GM23338 (cell line): ENCODE results near the gene C3orf70. TPM values are rescaled to one million over a fixed set of nuclear protein-coding genes. Genes with fewer than 3 reads are reported as not detected.

Experiments used
- ATAC-seq: fragments of 200-7000 bp; cut with Tn5 transposase; 3 replicates; pipeline ENCODE4 v1.9.1; 2020
- DNase-seq: peaks from one replicate; pipeline ENCODE4 v3.0.0-alpha.2; 2015; ENCODE audit warnings: low spot score
- H2AFZ ChIP-seq: fragments of 200-600 bp; sonication (generic); 2 replicates; pipeline ENCODE4 v1.8.0; 2016; ENCODE audit warnings: antibody characterized with exemption, mild to moderate bottlenecking, moderate library complexity
- H3F3A ChIP-seq: fragments of 200-600 bp; sonication (generic); replicated peaks from 2 replicates; pipeline ENCODE4 v1.8.0; 2017; ENCODE audit warnings: antibody characterized with exemption, mixed run types, low read depth
- H3K27ac ChIP-seq: fragments of 200-600 bp; sonication (generic); 2 replicates; pipeline ENCODE4 v1.6.1; 2016; ENCODE audit warnings: low read depth
- H3K27me3 ChIP-seq: fragments of 200-600 bp; sonication (generic); 2 replicates; pipeline ENCODE4 v1.8.0; 2016; ENCODE audit warnings: mild to moderate bottlenecking, mixed run types, moderate library complexity; ENCODE audit not compliant: insufficient read depth
- H3K36me3 ChIP-seq: fragments of 200-600 bp; sonication (generic); 2 replicates; pipeline ENCODE4 v1.8.0; 2016; ENCODE audit warnings: mild to moderate bottlenecking; ENCODE audit not compliant: insufficient read depth
- H3K4me1 ChIP-seq: fragments of 200-600 bp; sonication (generic); 2 replicates; pipeline ENCODE4 v1.8.0; 2016; ENCODE audit warnings: mild to moderate bottlenecking, moderate library complexity; ENCODE audit not compliant: insufficient read depth
- H3K4me2 ChIP-seq: fragments of 200-600 bp; sonication (generic); 2 replicates; pipeline ENCODE4 v1.7.1; 2017; ENCODE audit warnings: mixed run types
- H3K4me3 ChIP-seq: fragments of 200-600 bp; sonication (generic); 2 replicates; pipeline ENCODE4 v1.6.1; 2016; ENCODE audit warnings: mixed run types
- H3K79me2 ChIP-seq: fragments of 200-600 bp; sonication (generic); replicated peaks from 2 replicates; pipeline ENCODE4 v1.8.0; 2017; ENCODE audit warnings: mild to moderate bottlenecking; ENCODE audit not compliant: insufficient read depth
- H3K9me2 ChIP-seq: fragments of 200-600 bp; sonication (generic); 2 replicates; pipeline ENCODE4 v1.8.0; 2017; ENCODE audit not compliant: insufficient read depth
- H4K20me1 ChIP-seq: fragments of 200-600 bp; sonication (generic); replicated peaks from 2 replicates; pipeline ENCODE4 v1.8.0; 2017; ENCODE audit warnings: mild to moderate bottlenecking; ENCODE audit not compliant: insufficient read depth
- H3K27ac Mint-ChIP-seq: 2 replicates; pipeline ENCODE4 v1.8.0; 2020; ENCODE audit warnings: inconsistent platforms, mild to moderate bottlenecking, moderate library complexity, mixed read lengths
- H3K27me3 Mint-ChIP-seq: 3 replicates; pipeline ENCODE4 v1.8.0; 2022; ENCODE audit warnings: low read depth, mild to moderate bottlenecking, moderate library complexity, mixed read lengths, inconsistent platforms; ENCODE audit not compliant: insufficient read depth, poor library complexity
- H3K36me3 Mint-ChIP-seq: 3 replicates; pipeline ENCODE4 v1.8.0; 2021; ENCODE audit warnings: low read depth, mild to moderate bottlenecking, inconsistent platforms, moderate library complexity, mixed read lengths
- H3K4me1 Mint-ChIP-seq: 3 replicates; pipeline ENCODE4 v1.8.0; 2020; ENCODE audit warnings: mild to moderate bottlenecking, inconsistent platforms, mixed read lengths
- H3K4me3 Mint-ChIP-seq: 3 replicates; pipeline ENCODE4 v1.8.0; 2021; ENCODE audit warnings: moderate library complexity, mild to moderate bottlenecking, inconsistent platforms, mixed read lengths
- H3K9me3 Mint-ChIP-seq: 3 replicates; pipeline ENCODE4 v1.8.0; 2020; ENCODE audit warnings: moderate library complexity, mild to moderate bottlenecking, inconsistent platforms, mixed read lengths
- CREB1 ChIP-seq: fragments of 250-450 bp; sonication (Bioruptor Pico); IDR thresholded peaks from 2 replicates; pipeline ENCODE4 v1.5.0; 2020; ENCODE audit warnings: low read depth, mild to moderate bottlenecking, moderate library complexity
- CTCF ChIP-seq, 2 experiments: fragments of 200-600 bp in 1 of 2; sonication (generic) in 1 of 2; conservative IDR thresholded peaks; 2 replicates each; pipeline versions ENCODE4 v1.5.1 to v1.6.1; 2016 to 2017; ENCODE audit warnings: antibody characterized with exemption in 2 of 2, low read depth in 2 of 2, mild to moderate bottlenecking in 2 of 2, moderate library complexity in 1 of 2
- ETS1 ChIP-seq: IDR thresholded peaks from 2 replicates; pipeline ENCODE4 v1.6.1; 2016; ENCODE audit warnings: antibody characterized with exemption
- EZH2 ChIP-seq: fragments of 200-600 bp; sonication (generic); IDR thresholded peaks from one replicate; pipeline ENCODE4 v1.8.0; 2017; ENCODE audit warnings: antibody characterized with exemption, mild to moderate bottlenecking, low read depth; ENCODE audit not compliant: unreplicated experiment
- EZH2phosphoT487 ChIP-seq: fragments of 200-600 bp; sonication (generic); IDR thresholded peaks from one replicate; pipeline ENCODE4 v1.8.1; 2018; ENCODE audit warnings: antibody characterized with exemption; ENCODE audit not compliant: unreplicated experiment
- JUNB ChIP-seq: IDR thresholded peaks from one replicate; pipeline ENCODE4 v1.6.1; 2016; ENCODE audit warnings: antibody characterized with exemption; ENCODE audit not compliant: unreplicated experiment
- NANOG ChIP-seq: IDR thresholded peaks from 2 replicates; pipeline ENCODE4 v1.6.1; 2016; ENCODE audit warnings: antibody characterized with exemption, borderline replicate concordance
- REST ChIP-seq: IDR thresholded peaks from one replicate; pipeline ENCODE4 v1.6.1; 2018; ENCODE audit warnings: antibody characterized with exemption; ENCODE audit not compliant: unreplicated experiment
- STAT1 ChIP-seq: IDR thresholded peaks from one replicate; pipeline ENCODE4 v1.6.1; 2016; ENCODE audit warnings: antibody characterized with exemption; ENCODE audit not compliant: unreplicated experiment
- ZNF114 ChIP-seq: fragments of 250-450 bp; sonication (Bioruptor Pico); IDR thresholded peaks from 2 replicates; pipeline ENCODE4 v1.5.0; 2020; ENCODE audit warnings: mild to moderate bottlenecking, moderate library complexity
- ZNF331 ChIP-seq: fragments of 250-450 bp; sonication (Bioruptor Pico); IDR thresholded peaks from 2 replicates; pipeline ENCODE4 v1.5.0; 2020; ENCODE audit warnings: low read depth, mild to moderate bottlenecking, moderate library complexity
- ZNF462 ChIP-seq: fragments of 250-450 bp; sonication (Bioruptor Pico); IDR thresholded peaks from 2 replicates; pipeline ENCODE4 v1.5.0; 2020; ENCODE audit warnings: mild to moderate bottlenecking, moderate library complexity
- polyA plus RNA-seq: library from polyadenylated mRNA; unstranded; fragments of >200 nt; fragmentation: Nextera tagmentation; extraction: Ambion mirVana; gene quantifications from 2 replicates; pipeline ENCODE4 v1.2.1, GENCODE V29; 2016
- total RNA-seq: library from RNA; depleted of rRNA; stranded (reverse); fragments of >200 nt; shearing (Covaris generic); gene quantifications from 2 replicates; pipeline ENCODE4 v1.2.3, GENCODE V29; 2014

The C3orf70 gene
- total and polyA plus RNA-seq, 2 experiments from 2014 or later: 0.45 to 1.5 TPM

- no peak overlapping the region for H3K4me2 ChIP-seq
- peaks cover 5% of the 10 kb centered on the region for H3K27me3 Mint-ChIP-seq
- no peaks in the 10 kb centered on the region for H3K9me2 ChIP-seq
- peaks cover 41% of the 10 kb centered on the region for H3K36me3 Mint-ChIP-seq
- no peaks in the 10 kb centered on the region for H3F3A ChIP-seq
- no peak overlapping the region for H3K4me3 Mint-ChIP-seq
- H3K27me3 ChIP-seq: no peaks in the 10 kb centered on the region
- DNase-seq (no peak), ATAC-seq (no peak)
- H3K27ac ChIP-seq: no peak overlapping the region
- TF ChIP-seq EZH2phosphoT487 (no peak), CTCF (conservative IDR thresholded peaks at IDR 0.05; ENCODE audit: low read depth in 2 of 2) (no peak), STAT1 (no peak), ETS1 (no peak), NANOG (no peak), ZNF114 (CRISPR knock-in tag) (no peak), ZNF462 (CRISPR knock-in tag) (no peak), EZH2 (no peak), CREB1 (CRISPR knock-in tag) (no peak), JUNB (no peak), REST (no peak), ZNF331 (no peak)
- H3K27ac Mint-ChIP-seq: no peak overlapping the region
- no peaks in the 10 kb centered on the region for H4K20me1 ChIP-seq
- no peaks in the 10 kb centered on the region for H3K79me2 ChIP-seq
- H3K4me1 Mint-ChIP-seq: peaks cover 4% of the 10 kb centered on the region
- H2AFZ ChIP-seq: no peak overlapping the region
- H3K36me3 ChIP-seq: peaks cover 3% of the 10 kb centered on the region; the same call in 1 of the 2 replicates
- H3K4me1 ChIP-seq: no peaks in the 10 kb centered on the region
- no peak overlapping the region for H3K4me3 ChIP-seq
- peaks cover 2% of the 10 kb centered on the region; the same call in 2 of the 3 replicates for H3K9me3 Mint-ChIP-seq
Measured at GRCh38 chr3:185051801-185052200, 101.1 kb downstream of the C3orf70 start.
